Measurements from ENCODE around the gene ZBTB7B. TPM values are rescaled to one million over a fixed set of nuclear protein-coding genes. Genes with fewer than 3 reads are reported as not detected.

ZBTB7B gene
- total and polyA plus RNA-seq, 9 of the 15 experiments (the other 6 are each of a cell fraction or from before 2014, with no cell fraction given) = 0.04 to 46.5 (median 15.2) TPM

- TF ChIP-seq MITF (IDR thresholded peaks at IDR 0.05) (peak; percentile 47; the same call in 1 of the 2 replicates), RUNX1 (IDR thresholded peaks at IDR 0.05; ENCODE audit: low read depth) (no peak), ATF3 (IDR thresholded peaks at IDR 0.05) (0 out of 2 replicates have a peak, but pooled peaks have one; percentile 29), ATF3 (CRISPR knock-in tag; conservative IDR thresholded peaks at IDR 0.05) (no peak), TSC22D4 (tag; IDR thresholded peaks at IDR 0.05) (no peak), NCOA1 (IDR thresholded peaks at IDR 0.05; ENCODE audit: low read depth) (no peak), ILF3 (IDR thresholded peaks at IDR 0.05; ENCODE audit: borderline replicate concordance) (no peak), SMC3 (conservative IDR thresholded peaks at IDR 0.05; ENCODE audit: insufficient read depth, low read depth, low read length) (no peak), TBL1XR1 (IDR thresholded peaks at IDR 0.05; ENCODE audit: low read length in 2 of 2) (0 out of 4 replicates have a peak, but pooled peaks of 1 of the 2 experiments have one; percentile 28), JUND (IDR thresholded peaks at IDR 0.05; ENCODE audit: borderline replicate concordance, low read depth, low read length) (peak; percentile 84), JUND (tag; IDR thresholded peaks at IDR 0.05; ENCODE audit: borderline replicate concordance, low read depth, low read length) (peak; percentile 37; the same call in 1 of the 3 replicates), POLR2AphosphoS5 (IDR thresholded peaks at IDR 0.05; ENCODE audit: control insufficient read depth, insufficient read depth, low read depth, low read length) (peak; percentile 47; the same call in 1 of the 2 replicates), CSDE1 (IDR thresholded peaks at IDR 0.05) (no peak), BRD9 (IDR thresholded peaks at IDR 0.05; ENCODE audit: low read depth, partially characterized antibody) (no peak), ZBTB7A (IDR thresholded peaks at IDR 0.05; ENCODE audit: borderline replicate concordance, control insufficient read depth, low read depth, low read length) (0 out of 2 replicates have a peak, but pooled peaks have one; percentile 19), ZNF324 (CRISPR knock-in tag; IDR thresholded peaks at IDR 0.05) (no peak), KDM4B (IDR thresholded peaks at IDR 0.05; ENCODE audit: borderline replicate concordance in 2 of 2, low read depth in 1 of 2) (no peak)
- TF ChIP-seq, protein P1, sequence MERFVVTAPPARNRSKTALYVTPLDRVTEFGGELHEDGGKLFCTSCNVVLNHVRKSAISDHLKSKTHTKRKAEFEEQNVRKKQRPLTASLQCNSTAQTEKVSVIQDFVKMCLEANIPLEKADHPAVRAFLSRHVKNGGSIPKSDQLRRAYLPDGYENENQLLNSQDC (CRISPR knock-in tag; IDR thresholded peaks at IDR 0.05) = no peak
- TF ChIP-seq, protein P2, sequence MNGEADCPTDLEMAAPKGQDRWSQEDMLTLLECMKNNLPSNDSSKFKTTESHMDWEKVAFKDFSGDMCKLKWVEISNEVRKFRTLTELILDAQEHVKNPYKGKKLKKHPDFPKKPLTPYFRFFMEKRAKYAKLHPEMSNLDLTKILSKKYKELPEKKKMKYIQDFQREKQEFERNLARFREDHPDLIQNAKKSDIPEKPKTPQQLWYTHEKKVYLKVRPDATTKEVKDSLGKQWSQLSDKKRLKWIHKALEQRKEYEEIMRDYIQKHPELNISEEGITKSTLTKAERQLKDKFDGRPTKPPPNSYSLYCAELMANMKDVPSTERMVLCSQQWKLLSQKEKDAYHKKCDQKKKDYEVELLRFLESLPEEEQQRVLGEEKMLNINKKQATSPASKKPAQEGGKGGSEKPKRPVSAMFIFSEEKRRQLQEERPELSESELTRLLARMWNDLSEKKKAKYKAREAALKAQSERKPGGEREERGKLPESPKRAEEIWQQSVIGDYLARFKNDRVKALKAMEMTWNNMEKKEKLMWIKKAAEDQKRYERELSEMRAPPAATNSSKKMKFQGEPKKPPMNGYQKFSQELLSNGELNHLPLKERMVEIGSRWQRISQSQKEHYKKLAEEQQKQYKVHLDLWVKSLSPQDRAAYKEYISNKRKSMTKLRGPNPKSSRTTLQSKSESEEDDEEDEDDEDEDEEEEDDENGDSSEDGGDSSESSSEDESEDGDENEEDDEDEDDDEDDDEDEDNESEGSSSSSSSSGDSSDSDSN (IDR thresholded peaks at IDR 0.05; ENCODE audit: borderline replicate concordance in 1 of 2, low read depth in 2 of 2, low read length in 2 of 2) = no peak
- TF ChIP-seq, protein P3, sequence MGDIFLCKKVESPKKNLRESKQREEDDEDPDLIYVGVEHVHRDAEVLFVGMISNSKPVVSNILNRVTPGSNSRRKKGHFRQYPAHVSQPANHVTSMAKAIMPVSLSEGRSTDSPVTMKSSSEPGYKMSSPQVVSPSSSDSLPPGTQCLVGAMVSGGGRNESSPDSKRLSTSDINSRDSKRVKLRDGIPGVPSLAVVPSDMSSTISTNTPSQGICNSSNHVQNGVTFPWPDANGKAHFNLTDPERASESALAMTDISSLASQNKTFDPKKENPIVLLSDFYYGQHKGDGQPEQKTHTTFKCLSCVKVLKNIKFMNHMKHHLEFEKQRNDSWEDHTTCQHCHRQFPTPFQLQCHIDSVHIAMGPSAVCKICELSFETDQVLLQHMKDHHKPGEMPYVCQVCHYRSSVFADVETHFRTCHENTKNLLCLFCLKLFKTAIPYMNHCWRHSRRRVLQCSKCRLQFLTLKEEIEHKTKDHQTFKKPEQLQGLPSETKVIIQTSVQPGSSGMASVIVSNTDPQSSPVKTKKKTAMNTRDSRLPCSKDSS (IDR thresholded peaks at IDR 0.05; ENCODE audit: low read depth, partially characterized antibody) = no peak
These were observed 9.7 kb upstream of the ZBTB7B start (continued) for GRCh38 chr1:154992721-154993571.

Data from K562 (cell line).